WTC11 (cell line): ENCODE measurements around the gene ARL6IP5. TPM values are rescaled to one million over a fixed set of nuclear protein-coding genes. Genes with fewer than 3 reads are reported as not detected.

Experiments
- ATAC-seq: fragments of 200-7000 bp; cut with Tn5 transposase; 2 replicates; pipeline ENCODE4 v1.10.0; 2021; ENCODE audit warnings: mild to moderate bottlenecking, moderate library complexity
- CTCF ChIA-PET: fragments of 300-600 bp; sonication (Branson Sonifier 250); formaldehyde crosslinking; loops from one replicate; lab custom pipeline; 2021; ENCODE audit warnings: antibody characterized with exemption; lab: Charles Lee
- POLR2A ChIA-PET: fragments of 350-600 bp; sonication (Branson Sonifier 250); formaldehyde crosslinking; loops from one replicate; lab custom pipeline; 2021; ENCODE audit warnings: antibody characterized with exemption; lab: Charles Lee
- DNase-seq: peaks from one replicate; pipeline ENCODE4 v3.0.0; 2021; ENCODE audit warnings: low spot score
- H3K27ac Mint-ChIP-seq: 2 replicates; pipeline ENCODE4 v1.8.0; 2021; ENCODE audit warnings: mixed read lengths
- H3K27me3 Mint-ChIP-seq: 2 replicates; pipeline ENCODE4 v1.8.0; 2021; ENCODE audit warnings: low read depth, mild to moderate bottlenecking, moderate library complexity, mixed read lengths
- H3K36me3 Mint-ChIP-seq: 2 replicates; pipeline ENCODE4 v1.8.0; 2021; ENCODE audit warnings: mixed read lengths
- H3K4me1 Mint-ChIP-seq: 2 replicates; pipeline ENCODE4 v1.8.0; 2022; ENCODE audit warnings: mixed read lengths
- H3K4me3 Mint-ChIP-seq: 2 replicates; pipeline ENCODE4 v1.8.0; 2021; ENCODE audit warnings: mild to moderate bottlenecking, moderate library complexity, mixed read lengths
- H3K9me3 Mint-ChIP-seq: 2 replicates; pipeline ENCODE4 v1.8.0; 2021; ENCODE audit warnings: mixed read lengths
- ATF2 ChIP-seq: sonication (generic); formaldehyde crosslinking; IDR thresholded peaks from 2 replicates; pipeline ENCODE4 v1.8.1; 2022; ENCODE audit warnings: low read depth, missing genetic modification reagents, borderline replicate concordance
- ATF3 ChIP-seq: sonication (generic); formaldehyde crosslinking; conservative IDR thresholded peaks from 2 replicates; pipeline ENCODE4 v1.8.1; 2022; ENCODE audit warnings: mild to moderate bottlenecking, missing genetic modification reagents
- CDX4 ChIP-seq: fragments of 250-450 bp; sonication (Bioruptor Pico); IDR thresholded peaks from 2 replicates; pipeline ENCODE4 v1.9.0; 2021; ENCODE audit warnings: moderate library complexity, mild to moderate bottlenecking, inconsistent platforms, borderline replicate concordance
- CREB1 ChIP-seq: sonication (generic); formaldehyde crosslinking; IDR thresholded peaks from 2 replicates; pipeline ENCODE4 v1.8.0; 2023; ENCODE audit warnings: mild to moderate bottlenecking, missing genetic modification reagents
- CREM ChIP-seq: sonication (generic); formaldehyde crosslinking; IDR thresholded peaks from 2 replicates; pipeline ENCODE4 v1.8.1; 2022; ENCODE audit warnings: mild to moderate bottlenecking, missing genetic modification reagents, moderate library complexity
- E2F4 ChIP-seq: sonication (generic); formaldehyde crosslinking; IDR thresholded peaks from 2 replicates; pipeline ENCODE4 v1.8.1; 2022; ENCODE audit warnings: low read depth, mild to moderate bottlenecking, moderate library complexity, missing genetic modification reagents, borderline replicate concordance
- ETV6 ChIP-seq: sonication (generic); formaldehyde crosslinking; IDR thresholded peaks from 2 replicates; pipeline ENCODE4 v1.8.1; 2022; ENCODE audit warnings: mild to moderate bottlenecking, missing genetic modification reagents
- FOXK1 ChIP-seq: sonication (generic); formaldehyde crosslinking; IDR thresholded peaks from 2 replicates; pipeline ENCODE4 v1.8.0; 2022; ENCODE audit warnings: mild to moderate bottlenecking, moderate library complexity, missing genetic modification reagents
- FOXP1 ChIP-seq: sonication (generic); formaldehyde crosslinking; IDR thresholded peaks from 2 replicates; pipeline ENCODE4 v1.8.0; 2022; ENCODE audit warnings: missing genetic modification reagents, mild to moderate bottlenecking, moderate library complexity, borderline replicate concordance
- GTF2I ChIP-seq: fragments of 250-450 bp; sonication (Bioruptor Pico); conservative IDR thresholded peaks from 2 replicates; pipeline ENCODE4 v1.4.0; 2021; ENCODE audit warnings: mild to moderate bottlenecking
- IRF2 ChIP-seq: sonication (generic); formaldehyde crosslinking; IDR thresholded peaks from 2 replicates; pipeline ENCODE4 v1.8.0; 2022; ENCODE audit warnings: low read depth, missing genetic modification reagents, borderline replicate concordance
- JAZF1 ChIP-seq: fragments of 250-450 bp; sonication (Bioruptor Pico); IDR thresholded peaks from 2 replicates; pipeline ENCODE4 v1.9.0; 2021; ENCODE audit warnings: moderate library complexity, mild to moderate bottlenecking, inconsistent platforms
- MAX ChIP-seq: sonication (generic); formaldehyde crosslinking; IDR thresholded peaks from 2 replicates; pipeline ENCODE4 v1.8.0; 2022; ENCODE audit warnings: mild to moderate bottlenecking, missing genetic modification reagents
- MXD4 ChIP-seq: fragments of 250-450 bp; sonication (Bioruptor Pico); IDR thresholded peaks from 2 replicates; pipeline ENCODE4 v1.8.0; 2021; ENCODE audit warnings: mild to moderate bottlenecking, moderate library complexity, borderline replicate concordance
- NFYB ChIP-seq: sonication (generic); formaldehyde crosslinking; conservative IDR thresholded peaks from 2 replicates; pipeline ENCODE4 v1.8.0; 2022; ENCODE audit warnings: low read depth, missing genetic modification reagents
- NR3C1 ChIP-seq: sonication (generic); formaldehyde crosslinking; conservative IDR thresholded peaks from 2 replicates; pipeline ENCODE4 v1.8.1; 2023; ENCODE audit warnings: low read depth, mild to moderate bottlenecking, missing genetic modification reagents
- SP1 ChIP-seq: sonication (generic); formaldehyde crosslinking; conservative IDR thresholded peaks from 2 replicates; pipeline ENCODE4 v1.8.1; 2022; ENCODE audit warnings: missing genetic modification reagents
- TEAD1 ChIP-seq: sonication (generic); formaldehyde crosslinking; IDR thresholded peaks from 2 replicates; pipeline ENCODE4 v1.8.0; 2022; ENCODE audit warnings: mild to moderate bottlenecking, missing genetic modification reagents
- USF2 ChIP-seq: sonication (generic); formaldehyde crosslinking; IDR thresholded peaks from 2 replicates; pipeline ENCODE4 v1.8.1; 2023; ENCODE audit warnings: mild to moderate bottlenecking, missing genetic modification reagents, moderate library complexity
- ZBTB21 ChIP-seq: sonication (generic); formaldehyde crosslinking; IDR thresholded peaks from 2 replicates; pipeline ENCODE4 v1.8.1; 2023; ENCODE audit warnings: mild to moderate bottlenecking, missing genetic modification reagents, borderline replicate concordance
- ZNF121 ChIP-seq: sonication (generic); formaldehyde crosslinking; IDR thresholded peaks from 2 replicates; pipeline ENCODE4 v1.8.0; 2023; ENCODE audit warnings: missing genetic modification reagents
- ZNF263 ChIP-seq: sonication (generic); formaldehyde crosslinking; IDR thresholded peaks from 2 replicates; pipeline ENCODE4 v1.8.1; 2022; ENCODE audit warnings: low read depth, mild to moderate bottlenecking, moderate library complexity, missing genetic modification reagents
- total RNA-seq: library from RNA; stranded (reverse); gene quantifications from 3 replicates; pipeline ENCODE4 v1.2.3, GENCODE V29; 2021
- TF ChIP-seq, protein P1 (sequence below): sonication (generic); formaldehyde crosslinking; IDR thresholded peaks from 2 replicates; pipeline ENCODE4 v1.8.1; 2022; ENCODE audit warnings: mild to moderate bottlenecking, moderate library complexity, missing genetic modification reagents
- TF ChIP-seq, protein P2 (sequence below): sonication (generic); formaldehyde crosslinking; IDR thresholded peaks from 2 replicates; pipeline ENCODE4 v1.8.0; 2023; ENCODE audit warnings: mild to moderate bottlenecking, missing genetic modification reagents
- TF ChIP-seq, protein P3 (sequence below): sonication (generic); formaldehyde crosslinking; IDR thresholded peaks from 2 replicates; pipeline ENCODE4 v1.8.0; 2022; ENCODE audit warnings: mild to moderate bottlenecking, missing genetic modification reagents

Gene ARL6IP5
- total RNA-seq, 1 experiment from 2014 or later, result 28.4 TPM

DNA sequence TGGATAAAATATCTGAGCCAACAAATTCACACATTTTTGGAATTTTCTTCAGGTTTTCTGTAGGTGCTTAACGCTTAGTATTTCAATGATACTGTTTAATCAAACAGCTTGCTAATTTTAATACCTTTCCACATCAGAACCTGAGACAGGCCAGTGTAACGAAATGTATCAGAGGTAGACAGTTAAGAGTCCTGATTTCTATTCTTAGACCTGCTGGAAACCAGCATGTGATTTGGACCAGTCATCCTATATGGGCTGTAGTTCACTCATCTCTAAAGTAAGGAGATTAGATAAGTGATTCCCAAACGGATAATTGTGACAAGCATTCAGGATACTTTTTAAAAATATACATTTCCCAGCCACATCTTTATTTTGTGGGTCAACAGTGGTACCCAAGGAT, 18.4 kb downstream of the ARL6IP5 start (continued):
- TF ChIP-seq CDX4 (CRISPR knock-in tag), result no peak
- no peak for TF ChIP-seq CREB1 (CRISPR knock-in tag)
- TF ChIP-seq MXD4 (CRISPR knock-in tag), result no peak
- TF ChIP-seq, protein P1, sequence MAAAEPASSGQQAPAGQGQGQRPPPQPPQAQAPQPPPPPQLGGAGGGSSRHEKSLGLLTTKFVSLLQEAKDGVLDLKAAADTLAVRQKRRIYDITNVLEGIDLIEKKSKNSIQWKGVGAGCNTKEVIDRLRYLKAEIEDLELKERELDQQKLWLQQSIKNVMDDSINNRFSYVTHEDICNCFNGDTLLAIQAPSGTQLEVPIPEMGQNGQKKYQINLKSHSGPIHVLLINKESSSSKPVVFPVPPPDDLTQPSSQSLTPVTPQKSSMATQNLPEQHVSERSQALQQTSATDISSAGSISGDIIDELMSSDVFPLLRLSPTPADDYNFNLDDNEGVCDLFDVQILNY (CRISPR knock-in tag), result no peak
- TF ChIP-seq JAZF1, result no peak
- TF ChIP-seq ATF3 (CRISPR knock-in tag), result no peak
- no peak for TF ChIP-seq USF2

GRCh38 chr3:69104586-69104985, 19.8 kb downstream of the ARL6IP5 start:
- no peaks in the 10 kb centered on the region for H3K4me1 Mint-ChIP-seq
- ChIA-PET CTCF (interaction anchor here (2.1 kb wide), 1 partner anchor 16 kb away, joined by 5 read pairs; no protein-coding TSS in a partner anchor), POLR2A (no interaction called here)
- no peaks in the 10 kb centered on the region for H3K27me3 Mint-ChIP-seq
- H3K9me3 Mint-ChIP-seq, result no peaks in the 10 kb centered on the region
- peaks cover 14% of the 10 kb centered on the region for H3K36me3 Mint-ChIP-seq
- DNase-seq (no peak), ATAC-seq (no peak)
- no peak overlapping the region for H3K27ac Mint-ChIP-seq
- TF ChIP-seq ZNF121 (CRISPR knock-in tag), result no peak
- TF ChIP-seq ATF3 (CRISPR knock-in tag), result no peak
- no peak for TF ChIP-seq NR3C1 (CRISPR knock-in tag)
- TF ChIP-seq FOXP1 (CRISPR knock-in tag), result no peak
- TF ChIP-seq IRF2 (CRISPR knock-in tag), result no peak
- no peak for TF ChIP-seq E2F4 (CRISPR knock-in tag)
- TF ChIP-seq GTF2I (CRISPR knock-in tag), result no peak
- TF ChIP-seq JAZF1, result no peak
- TF ChIP-seq FOXK1 (CRISPR knock-in tag), result no peak
- TF ChIP-seq SP1 (CRISPR knock-in tag), result no peak
- no peak for TF ChIP-seq MAX (CRISPR knock-in tag)
- no peak for TF ChIP-seq CREM
- TF ChIP-seq, protein P2, sequence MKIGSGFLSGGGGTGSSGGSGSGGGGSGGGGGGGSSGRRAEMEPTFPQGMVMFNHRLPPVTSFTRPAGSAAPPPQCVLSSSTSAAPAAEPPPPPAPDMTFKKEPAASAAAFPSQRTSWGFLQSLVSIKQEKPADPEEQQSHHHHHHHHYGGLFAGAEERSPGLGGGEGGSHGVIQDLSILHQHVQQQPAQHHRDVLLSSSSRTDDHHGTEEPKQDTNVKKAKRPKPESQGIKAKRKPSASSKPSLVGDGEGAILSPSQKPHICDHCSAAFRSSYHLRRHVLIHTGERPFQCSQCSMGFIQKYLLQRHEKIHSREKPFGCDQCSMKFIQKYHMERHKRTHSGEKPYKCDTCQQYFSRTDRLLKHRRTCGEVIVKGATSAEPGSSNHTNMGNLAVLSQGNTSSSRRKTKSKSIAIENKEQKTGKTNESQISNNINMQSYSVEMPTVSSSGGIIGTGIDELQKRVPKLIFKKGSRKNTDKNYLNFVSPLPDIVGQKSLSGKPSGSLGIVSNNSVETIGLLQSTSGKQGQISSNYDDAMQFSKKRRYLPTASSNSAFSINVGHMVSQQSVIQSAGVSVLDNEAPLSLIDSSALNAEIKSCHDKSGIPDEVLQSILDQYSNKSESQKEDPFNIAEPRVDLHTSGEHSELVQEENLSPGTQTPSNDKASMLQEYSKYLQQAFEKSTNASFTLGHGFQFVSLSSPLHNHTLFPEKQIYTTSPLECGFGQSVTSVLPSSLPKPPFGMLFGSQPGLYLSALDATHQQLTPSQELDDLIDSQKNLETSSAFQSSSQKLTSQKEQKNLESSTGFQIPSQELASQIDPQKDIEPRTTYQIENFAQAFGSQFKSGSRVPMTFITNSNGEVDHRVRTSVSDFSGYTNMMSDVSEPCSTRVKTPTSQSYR (CRISPR knock-in tag), result no peak
- no peak for TF ChIP-seq ZNF263 (CRISPR knock-in tag)
- no peak for TF ChIP-seq ZBTB21 (CRISPR knock-in tag)
- TF ChIP-seq, protein P3, sequence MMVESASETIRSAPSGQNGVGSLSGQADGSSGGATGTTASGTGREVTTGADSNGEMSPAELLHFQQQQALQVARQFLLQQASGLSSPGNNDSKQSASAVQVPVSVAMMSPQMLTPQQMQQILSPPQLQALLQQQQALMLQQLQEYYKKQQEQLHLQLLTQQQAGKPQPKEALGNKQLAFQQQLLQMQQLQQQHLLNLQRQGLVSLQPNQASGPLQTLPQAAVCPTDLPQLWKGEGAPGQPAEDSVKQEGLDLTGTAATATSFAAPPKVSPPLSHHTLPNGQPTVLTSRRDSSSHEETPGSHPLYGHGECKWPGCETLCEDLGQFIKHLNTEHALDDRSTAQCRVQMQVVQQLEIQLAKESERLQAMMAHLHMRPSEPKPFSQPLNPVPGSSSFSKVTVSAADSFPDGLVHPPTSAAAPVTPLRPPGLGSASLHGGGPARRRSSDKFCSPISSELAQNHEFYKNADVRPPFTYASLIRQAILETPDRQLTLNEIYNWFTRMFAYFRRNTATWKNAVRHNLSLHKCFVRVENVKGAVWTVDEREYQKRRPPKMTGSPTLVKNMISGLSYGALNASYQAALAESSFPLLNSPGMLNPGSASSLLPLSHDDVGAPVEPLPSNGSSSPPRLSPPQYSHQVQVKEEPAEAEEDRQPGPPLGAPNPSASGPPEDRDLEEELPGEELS, result no peak
- TF ChIP-seq TEAD1, result no peak
- TF ChIP-seq ATF2 (CRISPR knock-in tag), result no peak
- TF ChIP-seq NFYB (CRISPR knock-in tag), result no peak
- TF ChIP-seq ETV6 (CRISPR knock-in tag), result no peak
- H3K4me3 Mint-ChIP-seq, result no peak overlapping the region
